Measurements from ENCODE around the gene ZC3H8. TPM values are rescaled to one million over a fixed set of nuclear protein-coding genes. Genes with fewer than 3 reads are reported as not detected.

Gene ZC3H8
- 100 to 1,000 TPM in 1 of 5 donors, 10 to 100 TPM in 2, 1 to 10 TPM in 2; 7.8 to 117 (median 10.5) TPM for total RNA-seq
- polyA plus RNA-seq, result 1 to 10 TPM; 3.9 to 7.3 (median 6.4) TPM
- long read RNA-seq, donor 1, full-length matches to known transcripts, result 3 of 3 reads
- long read RNA-seq, donor 1, partial matches to known transcripts, result 0 of 3 reads
- long read RNA-seq, donor 1, other reads (novel, unspliced or antisense), result 0 of 3 reads
- long read RNA-seq, donor 2, full-length matches to known transcripts, result 4 of 4 reads
- long read RNA-seq, donor 2, partial matches to known transcripts, result 0 of 4 reads
- long read RNA-seq, donor 2, other reads (novel, unspliced or antisense), result 0 of 4 reads
- long read RNA-seq, donor 3, full-length matches to known transcripts, result 3 of 3 reads
- long read RNA-seq, donor 3, partial matches to known transcripts, result 0 of 3 reads
- long read RNA-seq, donor 3, other reads (novel, unspliced or antisense), result 0 of 3 reads
- long read RNA-seq, donor 4, full-length matches to known transcripts, result 2 of 2 reads
- long read RNA-seq, donor 4, partial matches to known transcripts, result 0 of 2 reads
- long read RNA-seq, donor 4, other reads (novel, unspliced or antisense), result 0 of 2 reads
- long read RNA-seq, donor 5, result 0 reads
- long read RNA-seq, donor 6, result 0 reads
- long read RNA-seq, donor 7, full-length matches to known transcripts, result 3 of 3 reads
- long read RNA-seq, donor 7, partial matches to known transcripts, result 0 of 3 reads
- long read RNA-seq, donor 7, other reads (novel, unspliced or antisense), result 0 of 3 reads
- long read RNA-seq, donor 8, partial matches to known transcripts, result 12 of 13 reads
- long read RNA-seq, donor 8, other reads (novel, unspliced or antisense), result 0 of 13 reads
- long read RNA-seq, donor 9, full-length matches to known transcripts, result 5 of 44 reads
- long read RNA-seq, donor 9, partial matches to known transcripts, result 25 of 44 reads
- long read RNA-seq, donor 9, other reads (novel, unspliced or antisense), result 14 of 44 reads
- long read RNA-seq, donor 10, partial matches to known transcripts, result 0 of 1 reads
- long read RNA-seq, donor 10, other reads (novel, unspliced or antisense), result 0 of 1 reads

DNA sequence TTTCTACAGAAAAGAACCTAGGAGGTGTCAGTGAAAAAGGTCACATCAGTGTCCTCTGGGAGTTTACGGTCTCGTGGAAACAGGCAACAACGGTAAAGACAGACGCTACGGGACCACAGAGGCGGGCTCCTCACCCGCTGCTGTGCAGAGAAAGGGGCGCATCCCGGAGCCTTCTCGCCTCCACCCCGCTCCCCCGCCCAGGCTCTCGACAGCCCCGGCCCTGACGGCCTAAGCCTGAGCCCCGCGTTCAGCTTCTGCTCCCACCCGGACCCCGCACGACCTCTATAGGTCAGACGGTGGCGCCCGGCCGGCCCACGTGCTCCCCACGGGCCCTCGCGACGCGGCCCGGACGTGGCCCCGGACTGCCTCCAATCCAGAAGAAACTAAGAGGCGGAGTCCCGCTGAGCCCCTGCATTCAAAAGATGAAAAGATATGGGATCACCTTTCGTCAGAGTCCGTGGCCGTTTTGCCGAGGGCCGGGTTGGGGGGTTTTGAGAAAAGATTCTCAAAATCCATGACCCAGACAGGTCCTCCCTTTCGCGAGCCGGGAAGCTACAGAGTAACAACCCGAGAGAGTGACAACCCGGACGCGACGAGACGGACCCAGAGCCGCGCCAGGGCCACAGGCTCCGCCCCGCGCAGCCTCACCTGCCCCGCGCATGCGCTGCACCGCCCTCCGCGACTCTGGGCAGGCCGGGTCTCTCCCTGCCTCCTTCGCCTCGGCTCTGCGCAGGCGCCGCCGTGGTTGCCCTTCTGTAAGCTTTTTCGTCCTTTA, at the start of gene ZC3H8:
ZC3H8 (minus strand) TSS at position 577 of the 775 bp plus-strand sequence; CDS start at position 516, 61 bp downstream.
- Histone ChIP-seq H3K27me3 (no peaks in the 10 kb centered on the region), H3K4me3 (peak within 1 kb of the TSS; percentile 60 to 79 (median 67)), H3K27ac (peak within 1 kb of the TSS; percentile 75 to 88 (median 83)), H3K36me3 (peaks cover 0 to 4% (median 2%) of the 10 kb centered on the region in 4 donors), H3K9me3 (no peaks in the 10 kb centered on the region), H3K4me1 (peaks cover 0 to 47% (median 16%) of the 10 kb centered on the region in 4 donors)
- WGBS, 5 donors, result 0% methylated on average over 45 to 68 of the region's 68 CpGs
- peak; percentile 96 to 98 for DNase-seq
- TF ChIP-seq POLR2A (IDR thresholded peaks at IDR 0.05) (peak in 1 of 4 donors; percentile 69), POLR2AphosphoS5 (IDR thresholded peaks at IDR 0.05) (peak; percentile 72 to 91 (median 87)), EP300 (IDR thresholded peaks at IDR 0.05) (no peak), CTCF (IDR thresholded peaks at IDR 0.05) (no peak)
- intact Hi-C loops (cut with DNase I; ENCODE audit: low total_unique reads), result loop anchor here (5.0 kb wide), 1 partner anchor 183 kb away; no protein-coding TSS in a partner anchor

- H3K27me3 ChIP-seq, result no peaks in the 10 kb centered on the region
- H3K4me3 ChIP-seq, result no peak overlapping the region
- H3K9me3 ChIP-seq, result no peaks in the 10 kb centered on the region
- H3K36me3 ChIP-seq, result peaks cover 0 to 39% (median 20%) of the 10 kb centered on the region in 4 donors
- DNase-seq, result no peak
- no peak overlapping the region for H3K27ac ChIP-seq
- no peak for TF ChIP-seq POLR2A (IDR thresholded peaks at IDR 0.05)
- TF ChIP-seq POLR2AphosphoS5 (IDR thresholded peaks at IDR 0.05), result no peak
- no peak for TF ChIP-seq EP300 (IDR thresholded peaks at IDR 0.05)
- no peak for TF ChIP-seq CTCF (IDR thresholded peaks at IDR 0.05)
- intact Hi-C loops (cut with DNase I; ENCODE audit: low total_unique reads), result no loop called here
- H3K4me1 ChIP-seq, result peaks cover 4 to 21% (median 7%) of the 10 kb centered on the region in 4 donors
- WGBS, 5 donors, result 49 to 72% (median 53%) methylated on average over 2 of the region's 2 CpGs
These were observed 49.6 kb upstream of the ZC3H8 start for GRCh38 chr2:112304298-112304941.

DNA sequence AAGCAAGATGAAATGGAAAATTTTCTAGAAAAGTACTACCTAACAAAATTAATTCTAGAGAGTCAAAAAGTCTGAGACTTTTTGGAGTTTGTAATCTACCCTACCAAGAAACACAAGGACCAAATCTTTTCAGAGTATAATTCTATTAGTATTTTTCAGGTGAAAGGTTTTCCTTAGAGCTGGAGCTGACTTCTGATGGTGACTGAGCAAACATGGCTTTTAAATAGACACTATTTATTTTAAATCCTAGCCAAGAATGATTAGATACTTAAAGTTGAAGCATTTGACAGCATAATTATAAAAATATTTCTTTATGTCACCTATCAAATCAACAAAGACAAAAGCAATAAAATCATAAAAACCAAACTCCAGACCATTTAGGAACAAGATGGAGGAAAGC, 47.1 kb upstream of the ZC3H8 start:
- peaks cover 4 to 21% (median 7%) of the 10 kb centered on the region in 4 donors for H3K4me1 ChIP-seq
- no peaks in the 10 kb centered on the region for H3K9me3 ChIP-seq
- H3K4me3 ChIP-seq, result no peak overlapping the region
- H3K27ac ChIP-seq, result no peak overlapping the region
- TF ChIP-seq CTCF (IDR thresholded peaks at IDR 0.05) (no peak), POLR2A (IDR thresholded peaks at IDR 0.05) (no peak), EP300 (IDR thresholded peaks at IDR 0.05) (no peak), POLR2AphosphoS5 (IDR thresholded peaks at IDR 0.05) (no peak)
- DNase-seq, result no peak
- H3K36me3 ChIP-seq, result peaks cover 0 to 25% (median 13%) of the 10 kb centered on the region in 4 donors
- intact Hi-C loops (cut with DNase I; ENCODE audit: low total_unique reads), result no loop called here
- H3K27me3 ChIP-seq, result no peaks in the 10 kb centered on the region

Data from stomach (tissue), 19 donors.